ENCODE measurements around the gene DIAPH3. TPM values are rescaled to one million over a fixed set of nuclear protein-coding genes. Genes with fewer than 3 reads are reported as not detected.
"Not testable (repeated sequence)": the region's sequence is repeated elsewhere in the genome, so short reads cannot be mapped to it uniquely, and the experiment has no call there.

DIAPH3 gene
- polyA plus RNA-seq, 1 donor from 2014 or later: 0.37 TPM

- Histone ChIP-seq H3K36me3 (ENCODE audit: insufficient read depth, low read length) (no peaks in the 10 kb centered on the region), H2AFZ (ENCODE audit: low read depth, low read length) (no peak overlapping the region), H3K27ac (ENCODE audit: low read length) (no peak overlapping the region), H3K9me3 (ENCODE audit: low read length) (no peaks in the 10 kb centered on the region), H3K4me3 (ENCODE audit: low read length) (no peak overlapping the region), H3K79me2 (replicated peaks; ENCODE audit: insufficient read depth, low read length) (no peaks in the 10 kb centered on the region), H3K27me3 (ENCODE audit: insufficient read depth, low read depth, low read length) (no peaks in the 10 kb centered on the region), H4K20me1 (ENCODE audit: insufficient read depth) (no peaks in the 10 kb centered on the region), H3K9ac (ENCODE audit: low read length) (no peak overlapping the region), H3K4me2 (ENCODE audit: low read length) (no peak overlapping the region), H3F3A (ENCODE audit: insufficient read depth, low read length, poor library complexity, severe bottlenecking) (no peaks in the 10 kb centered on the region), H3K9me2 (ENCODE audit: insufficient read depth, low read length) (no peaks in the 10 kb centered on the region)
- no peak for TF ChIP-seq TAF1 (IDR thresholded peaks at IDR 0.05; ENCODE audit: low read depth)
- TF ChIP-seq RAD21 (conservative IDR thresholded peaks at IDR 0.05): no peak
- TF ChIP-seq EP300 (conservative IDR thresholded peaks at IDR 0.05; ENCODE audit: poor library complexity, severe bottlenecking): no peak
Measured at GRCh38 chr13:60210510-60211330, 47.0 kb upstream of the DIAPH3 start.

DNA sequence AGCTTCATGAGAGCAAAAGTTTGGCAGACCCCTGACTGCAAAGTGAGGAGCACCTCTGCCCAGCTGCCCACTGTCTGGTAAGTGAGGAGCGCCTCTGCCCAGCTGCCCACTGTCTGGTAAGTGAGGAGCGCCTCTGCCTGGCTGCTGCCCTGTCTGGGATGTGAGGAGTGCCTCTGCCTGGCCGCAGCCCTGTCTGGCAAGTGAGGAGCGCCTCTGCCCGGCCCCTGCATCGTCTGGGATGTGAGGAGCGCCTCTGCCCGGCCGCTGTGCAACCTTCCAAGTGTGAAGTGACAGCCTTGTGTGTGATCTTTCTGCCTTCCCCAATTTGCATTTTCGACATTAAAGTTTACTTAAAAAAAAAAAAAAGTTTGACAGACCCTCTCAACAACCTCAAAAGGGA, 41.8 kb upstream of the DIAPH3 start:
- not testable (repeated sequence) for H3K9me2 ChIP-seq (ENCODE audit: insufficient read depth, low read length); H3K36me3 ChIP-seq (ENCODE audit: insufficient read depth, low read length); H4K20me1 ChIP-seq (ENCODE audit: insufficient read depth); H3K27me3 ChIP-seq (ENCODE audit: insufficient read depth, low read depth, low read length); H3K9me3 ChIP-seq (ENCODE audit: low read length); H3F3A ChIP-seq (ENCODE audit: insufficient read depth, low read length, poor library complexity, severe bottlenecking); H2AFZ ChIP-seq (ENCODE audit: low read depth, low read length); H3K27ac ChIP-seq (ENCODE audit: low read length); H3K4me2 ChIP-seq (ENCODE audit: low read length); H3K79me2 ChIP-seq (replicated peaks; ENCODE audit: insufficient read depth, low read length); H3K4me3 ChIP-seq (ENCODE audit: low read length); H3K9ac ChIP-seq (ENCODE audit: low read length)

DNA sequence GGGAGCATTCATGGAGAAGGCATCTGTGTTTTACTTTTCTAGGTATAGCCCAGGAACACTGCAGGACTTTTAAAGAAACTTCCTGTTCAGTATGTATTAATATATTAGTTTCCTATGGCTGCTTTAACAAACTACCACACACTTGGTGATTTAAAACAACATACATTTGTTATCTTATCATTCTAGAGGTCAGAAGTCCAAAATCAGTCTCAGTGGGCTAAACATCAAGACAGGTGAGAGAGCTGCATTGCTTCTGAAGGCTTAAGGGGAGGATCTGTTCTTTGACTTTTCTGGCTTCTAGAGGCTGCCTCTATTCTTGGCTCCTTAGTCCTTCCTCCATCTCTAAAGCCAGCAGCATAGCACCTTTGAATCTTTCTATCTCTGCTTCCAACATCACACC, 37.6 kb upstream of the DIAPH3 start:
- no peaks in the 10 kb centered on the region for H3F3A ChIP-seq (ENCODE audit: insufficient read depth, low read length, poor library complexity, severe bottlenecking)
- no peaks in the 10 kb centered on the region for H3K27me3 ChIP-seq (ENCODE audit: insufficient read depth, low read depth, low read length)
- no peak overlapping the region for H3K27ac ChIP-seq (ENCODE audit: low read length)
- H3K9ac ChIP-seq (ENCODE audit: low read length): no peak overlapping the region
- H2AFZ ChIP-seq (ENCODE audit: low read depth, low read length): no peak overlapping the region
- H4K20me1 ChIP-seq (ENCODE audit: insufficient read depth): no peaks in the 10 kb centered on the region
- H3K79me2 ChIP-seq (replicated peaks; ENCODE audit: insufficient read depth, low read length): no peaks in the 10 kb centered on the region
- no peaks in the 10 kb centered on the region for H3K36me3 ChIP-seq (ENCODE audit: insufficient read depth, low read length)
- no peaks in the 10 kb centered on the region for H3K9me3 ChIP-seq (ENCODE audit: low read length)
- H3K9me2 ChIP-seq (ENCODE audit: insufficient read depth, low read length): no peaks in the 10 kb centered on the region
- no peak overlapping the region for H3K4me2 ChIP-seq (ENCODE audit: low read length)
- no peak overlapping the region for H3K4me3 ChIP-seq (ENCODE audit: low read length)
- no peak for TF ChIP-seq EP300 (conservative IDR thresholded peaks at IDR 0.05; ENCODE audit: poor library complexity, severe bottlenecking)
- TF ChIP-seq EZH2 (IDR thresholded peaks at IDR 0.05; ENCODE audit: borderline replicate concordance, insufficient read depth, low read length, poor library complexity, severe bottlenecking): no peak
- TF ChIP-seq TAF1 (IDR thresholded peaks at IDR 0.05; ENCODE audit: low read depth): no peak
- TF ChIP-seq SMC3 (conservative IDR thresholded peaks at IDR 0.05; ENCODE audit: poor library complexity): no peak
- no peak for TF ChIP-seq CTCF (IDR thresholded peaks at IDR 0.05; ENCODE audit: poor library complexity, severe bottlenecking)
- TF ChIP-seq RAD21 (conservative IDR thresholded peaks at IDR 0.05): no peak
- no peak for TF ChIP-seq REST (IDR thresholded peaks at IDR 0.05; ENCODE audit: borderline replicate concordance)
- TF ChIP-seq MXI1 (conservative IDR thresholded peaks at IDR 0.05; ENCODE audit: poor library complexity, severe bottlenecking): no peak
- TF ChIP-seq POLR2AphosphoS5 (IDR thresholded peaks at IDR 0.05): no peak
